ENCODE data around the gene ROCK2. TPM values are rescaled to one million over a fixed set of nuclear protein-coding genes. Genes with fewer than 3 reads are reported as not detected.

ROCK2 gene
- total RNA-seq, 4 donors from 2014 or later: 21.8 to 54.0 (median 26.6) TPM

DNA sequence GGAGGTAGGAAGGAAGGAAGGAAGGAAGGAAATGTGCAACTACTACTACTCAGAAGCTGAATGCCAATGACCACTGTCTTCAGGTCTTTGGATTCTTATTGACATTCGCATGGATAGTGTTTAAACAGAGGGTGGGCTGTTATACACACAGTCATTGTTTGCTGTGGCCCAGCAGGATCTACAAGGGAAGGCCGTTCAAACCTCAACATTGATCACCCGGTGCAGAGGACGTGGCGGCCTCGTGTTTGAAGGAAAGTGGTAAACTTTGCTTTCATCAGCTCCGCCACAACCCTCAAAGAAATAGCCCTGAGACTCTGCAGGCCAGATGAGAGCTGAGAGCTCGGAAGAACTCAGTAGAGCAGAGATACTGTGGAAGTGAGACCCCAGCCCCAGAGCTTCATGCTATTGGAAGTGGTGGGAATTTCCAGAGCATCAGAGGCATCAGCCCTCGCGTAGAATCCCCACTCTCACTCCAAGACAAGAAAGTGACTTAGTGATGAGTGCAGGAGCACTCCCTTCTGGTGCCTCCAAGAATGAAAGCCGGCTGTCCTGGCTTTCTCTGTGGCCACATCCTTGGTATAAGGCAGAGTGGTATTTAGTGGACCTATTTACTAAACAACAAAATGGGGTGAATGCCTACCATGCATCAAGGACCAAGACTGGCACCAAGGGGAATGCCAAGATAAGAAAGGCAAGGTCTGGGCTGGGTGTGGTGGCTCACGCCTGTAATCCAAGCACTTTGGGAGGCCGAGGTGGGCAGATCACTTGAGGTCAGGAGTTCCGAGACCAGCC lies 10.1 kb upstream of the ROCK2 start:
- 88% methylated on average over 14 of the region's 14 CpGs for WGBS

DNA sequence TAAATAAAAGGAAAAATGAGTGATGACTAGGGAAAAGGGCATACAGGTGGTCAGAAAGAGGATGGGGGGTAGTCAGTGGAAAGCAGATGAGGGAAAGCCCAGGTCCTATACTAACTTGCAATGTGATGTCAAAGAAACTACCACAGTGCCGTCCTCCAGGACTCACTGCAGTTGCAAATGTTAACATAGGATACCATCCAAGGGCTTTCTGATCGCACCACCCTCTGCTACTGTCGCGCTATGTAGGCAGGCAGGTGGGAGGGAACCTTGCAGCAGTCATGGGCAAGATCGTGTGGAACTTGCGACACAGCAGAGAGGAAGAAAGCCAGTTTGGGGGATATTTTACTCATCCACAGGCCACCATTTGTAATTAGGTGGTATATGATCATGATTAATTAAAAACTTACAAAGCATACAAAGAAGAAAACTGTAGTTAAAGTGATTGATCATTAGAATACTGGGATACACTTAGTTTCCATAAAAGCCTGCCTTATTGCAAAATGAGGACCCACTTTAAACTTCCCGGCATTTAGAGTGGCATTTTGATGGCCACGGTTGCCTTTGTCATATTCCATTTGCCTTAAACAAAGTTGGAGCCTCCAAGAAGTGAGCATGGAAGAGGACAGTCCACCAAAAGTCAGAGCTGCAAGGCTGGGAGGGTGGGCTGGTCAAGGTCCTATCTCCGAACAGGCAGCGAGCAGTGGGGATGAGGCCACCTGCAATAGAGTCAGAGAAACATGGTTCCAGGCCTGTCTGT lies 8.5 kb upstream of the ROCK2 start:
- no peak for DNase-seq (ENCODE audit: low spot score in 2 of 2)
- 91% methylated on average over 10 of the region's 10 CpGs for WGBS
- H3K27ac ChIP-seq: no peak overlapping the region

More for the DNA sequence above, 10.1 kb upstream of the ROCK2 start:
- TF ChIP-seq EP300 (IDR thresholded peaks at IDR 0.05): no peak
- TF ChIP-seq CTCF (IDR thresholded peaks at IDR 0.05): no peak
- TF ChIP-seq POLR2A (IDR thresholded peaks at IDR 0.05): no peak
- no peak for DNase-seq (ENCODE audit: low spot score in 2 of 2)
- H3K27ac ChIP-seq: no peak overlapping the region
- no peaks in the 10 kb centered on the region for H3K9me3 ChIP-seq
- no peaks in the 10 kb centered on the region for H3K27me3 ChIP-seq
- H3K36me3 ChIP-seq: no peaks in the 10 kb centered on the region
- peaks cover 8% of the 10 kb centered on the region for H3K4me1 ChIP-seq
- H3K4me3 ChIP-seq: no peak overlapping the region

GRCh38 chr2:11348209-11348749 lies 3.8 kb upstream of the ROCK2 start:
- peak in 1 of 2 donors; percentile 77 for DNase-seq (ENCODE audit: low spot score in 2 of 2)
- H3K27ac ChIP-seq: no peak overlapping the region

More for the DNA sequence above, 8.5 kb upstream of the ROCK2 start:
- no peak for TF ChIP-seq CTCF (IDR thresholded peaks at IDR 0.05)
- TF ChIP-seq POLR2A (IDR thresholded peaks at IDR 0.05): no peak
- no peak for TF ChIP-seq EP300 (IDR thresholded peaks at IDR 0.05)
- no peak for TF ChIP-seq POLR2AphosphoS5 (IDR thresholded peaks at IDR 0.05)
- H3K36me3 ChIP-seq: no peaks in the 10 kb centered on the region
- peaks cover 8% of the 10 kb centered on the region for H3K4me1 ChIP-seq
- no peak overlapping the region for H3K4me3 ChIP-seq
- H3K27me3 ChIP-seq: no peaks in the 10 kb centered on the region
- no peaks in the 10 kb centered on the region for H3K9me3 ChIP-seq

DNA sequence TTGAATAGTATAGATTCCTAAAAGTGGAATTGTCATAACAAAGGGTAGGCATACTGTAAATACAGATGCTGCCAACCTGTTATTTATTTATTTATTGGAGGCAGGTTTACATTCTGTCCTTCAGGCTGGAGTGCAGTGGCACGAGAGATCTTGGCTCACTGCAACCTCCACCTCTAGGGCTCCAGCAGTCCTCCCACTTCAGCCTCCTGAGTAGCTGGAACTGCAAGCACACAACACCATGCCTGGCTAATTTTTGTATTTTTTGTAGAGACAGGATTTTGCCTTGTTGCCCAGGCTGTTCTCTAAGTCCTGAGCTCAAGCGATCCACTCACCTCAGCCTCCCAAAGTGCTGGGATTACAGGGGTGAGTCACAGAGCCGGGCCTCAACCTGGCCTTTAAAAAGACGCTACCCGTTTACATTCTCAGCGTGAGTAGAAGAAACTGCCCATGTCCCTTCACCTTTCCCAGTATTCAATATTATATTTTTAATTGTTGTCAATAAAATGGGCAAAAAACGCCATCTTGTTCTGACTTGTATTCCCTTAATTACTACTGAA lies 3.0 kb upstream of the ROCK2 start:
- H3K4me1 ChIP-seq: peaks cover 15% of the 10 kb centered on the region
- H3K27me3 ChIP-seq: no peaks in the 10 kb centered on the region
- no peaks in the 10 kb centered on the region for H3K9me3 ChIP-seq
- H3K36me3 ChIP-seq: no peaks in the 10 kb centered on the region
- TF ChIP-seq POLR2AphosphoS5 (IDR thresholded peaks at IDR 0.05): no peak
- TF ChIP-seq EP300 (IDR thresholded peaks at IDR 0.05): no peak
- no peak for TF ChIP-seq POLR2A (IDR thresholded peaks at IDR 0.05)
- no peak for TF ChIP-seq CTCF (IDR thresholded peaks at IDR 0.05)
- no peak overlapping the region for H3K27ac ChIP-seq
- H3K4me3 ChIP-seq: no peak overlapping the region
- 90% methylated on average over 7 of the region's 7 CpGs for WGBS
- DNase-seq (ENCODE audit: low spot score in 2 of 2): no peak

More at GRCh38 chr2:11348209-11348749, 3.8 kb upstream of the ROCK2 start:
- Histone ChIP-seq H3K4me1 (peaks cover 13% of the 10 kb centered on the region), H3K9me3 (no peaks in the 10 kb centered on the region), H3K36me3 (no peaks in the 10 kb centered on the region), H3K27me3 (no peaks in the 10 kb centered on the region), H3K4me3 (no peak overlapping the region)
- TF ChIP-seq POLR2A (IDR thresholded peaks at IDR 0.05) (no peak), EP300 (IDR thresholded peaks at IDR 0.05) (no peak), CTCF (IDR thresholded peaks at IDR 0.05) (no peak), POLR2AphosphoS5 (IDR thresholded peaks at IDR 0.05) (no peak)
- WGBS: 64% methylated on average over 5 of the region's 5 CpGs
